GM21723 (cell line): ENCODE results near the gene SYVN1.
"Not testable (repeated sequence)": the region's sequence is repeated elsewhere in the genome, so short reads cannot be mapped to it uniquely, and the experiment has no call there.

Experiments
- ATAC-seq: cut with Tn5 transposase; IDR thresholded peaks from one replicate; pipeline ENCODE4 v1.9.1; 2021; ENCODE audit warnings: mild to moderate bottlenecking, moderate library complexity; ENCODE audit not compliant: unreplicated experiment

The SYVN1 gene

GRCh38 chr11:65134240-65134951 lies at the start of gene SYVN1:
Gene SYVN1 (minus strand): TSS chr11:65134519. CDS start chr11:65133601, 918 bp downstream.
- peak; percentile 54 for ATAC-seq

DNA sequence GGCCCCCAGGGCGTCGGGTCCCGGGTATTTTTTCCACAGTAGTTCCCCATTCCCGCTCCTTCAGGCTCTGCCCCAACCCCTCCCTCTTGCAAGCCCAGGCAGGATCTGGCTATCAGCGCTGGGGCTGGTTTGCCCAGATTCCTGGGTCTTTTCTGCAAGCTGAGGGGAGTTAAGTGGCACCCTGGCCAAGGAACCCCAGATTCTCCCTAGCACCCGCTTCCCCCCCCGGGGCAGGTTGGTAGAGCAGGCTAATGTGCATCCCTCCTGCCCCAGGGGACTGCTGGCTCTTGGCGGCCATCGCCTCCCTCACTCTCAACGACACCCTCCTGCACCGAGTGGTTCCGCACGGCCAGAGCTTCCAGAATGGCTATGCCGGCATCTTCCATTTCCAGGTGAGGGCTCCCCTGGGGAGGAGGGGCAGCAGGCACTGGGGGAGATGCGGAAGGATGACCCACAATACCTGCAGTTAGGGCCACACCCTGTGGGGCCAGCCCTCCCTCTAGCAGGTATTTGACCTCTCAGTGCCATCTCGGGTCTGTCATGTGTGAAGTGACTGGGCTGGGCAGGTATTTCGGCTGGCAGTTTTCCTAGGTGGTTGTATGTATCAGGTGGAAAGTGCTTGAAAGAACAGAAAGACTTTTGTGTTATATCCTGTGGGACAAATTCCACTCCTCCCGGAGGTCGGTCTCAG lies 49.0 kb upstream of the SYVN1 start:
- no peak for ATAC-seq

- no peak for ATAC-seq
These were observed 48.2 kb upstream of the SYVN1 start for GRCh38 chr11:65182258-65183170.

DNA sequence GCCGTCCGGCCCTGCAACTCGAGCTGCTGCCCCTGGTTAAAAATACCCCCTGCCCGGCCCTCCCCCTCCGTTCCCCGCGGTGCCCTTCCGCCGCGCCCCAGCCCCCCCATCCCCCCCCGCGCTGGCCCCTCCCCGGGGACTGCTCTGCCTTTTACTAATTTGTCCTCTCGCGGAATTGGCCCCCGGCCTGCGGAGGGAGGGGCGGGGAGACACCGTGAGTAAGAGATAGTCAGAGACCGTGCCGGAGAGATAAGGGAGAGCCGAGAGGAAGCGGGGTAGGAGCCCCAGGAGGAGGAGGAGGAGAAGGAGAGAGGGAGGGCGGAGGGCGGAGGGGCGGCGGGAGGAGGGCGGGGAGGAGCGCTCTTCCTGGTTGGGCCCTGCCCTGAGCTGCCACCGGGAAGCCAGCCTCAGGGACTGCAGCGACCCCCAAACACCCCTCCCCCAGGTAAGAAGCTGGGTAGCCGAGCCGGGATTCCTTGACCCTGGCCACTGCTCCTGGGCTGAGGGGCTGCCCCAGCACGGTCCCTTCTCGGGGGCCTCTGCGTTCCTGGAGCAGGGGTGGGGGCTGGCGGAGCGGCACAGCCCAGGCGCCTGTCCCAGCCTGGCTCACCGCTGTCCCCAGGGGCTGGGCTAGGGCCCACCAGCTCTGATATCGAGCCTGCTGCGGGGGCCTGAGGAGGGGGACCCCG lies 47.4 kb upstream of the SYVN1 start, which contains the start of gene CAPN1:
TSS of gene CAPN1 (plus strand) at position 360 of the 689 bp plus-strand sequence. CDS start 774 bp downstream, outside the sequence.
- no peak for ATAC-seq

- no peak for ATAC-seq
These were observed 46.7 kb upstream of the SYVN1 start for GRCh38 chr11:65180877-65181568.

GRCh38 chr11:65174571-65175010 lies 40.3 kb upstream of the SYVN1 start:
- ATAC-seq, result not testable (repeated sequence)

GRCh38 chr11:65172600-65172999 lies 38.3 kb upstream of the SYVN1 start:
- ATAC-seq, result no peak

- ATAC-seq, result no peak
These were observed 35.8 kb upstream of the SYVN1 start, which contains the start of gene SPDYC for GRCh38 chr11:65170058-65170534. Gene SPDYC (plus strand): TSS chr11:65170233. CDS start chr11:65171358, 1,125 bp downstream.

DNA sequence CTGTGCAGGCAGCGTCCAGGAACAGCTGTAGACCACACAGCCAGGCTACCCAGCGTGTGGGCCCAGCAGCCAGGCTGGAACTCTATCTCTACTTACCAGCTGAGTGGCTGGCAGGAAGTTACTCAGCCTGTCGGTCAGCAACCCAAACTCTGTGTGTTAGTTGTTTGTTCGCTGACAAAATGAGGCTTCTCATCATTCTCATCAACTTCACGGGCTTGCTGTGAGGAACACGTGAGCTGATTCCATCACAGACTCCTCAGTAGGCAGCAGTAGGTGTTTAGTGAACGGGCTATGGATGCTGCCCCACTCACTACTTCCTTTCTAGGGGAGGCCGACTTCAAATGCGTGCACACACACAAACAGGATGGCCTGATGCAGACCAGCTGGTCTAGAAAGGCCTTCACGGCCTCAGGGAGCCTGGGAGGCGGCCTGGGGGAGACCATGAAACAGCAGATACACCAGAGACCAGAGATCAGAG lies 34.9 kb upstream of the SYVN1 start:
- ATAC-seq, result no peak

GRCh38 chr11:65167656-65168055 lies 33.3 kb upstream of the SYVN1 start:
- no peak for ATAC-seq

- no peak for ATAC-seq
These were observed 32.6 kb upstream of the SYVN1 start for GRCh38 chr11:65166893-65167292.

DNA sequence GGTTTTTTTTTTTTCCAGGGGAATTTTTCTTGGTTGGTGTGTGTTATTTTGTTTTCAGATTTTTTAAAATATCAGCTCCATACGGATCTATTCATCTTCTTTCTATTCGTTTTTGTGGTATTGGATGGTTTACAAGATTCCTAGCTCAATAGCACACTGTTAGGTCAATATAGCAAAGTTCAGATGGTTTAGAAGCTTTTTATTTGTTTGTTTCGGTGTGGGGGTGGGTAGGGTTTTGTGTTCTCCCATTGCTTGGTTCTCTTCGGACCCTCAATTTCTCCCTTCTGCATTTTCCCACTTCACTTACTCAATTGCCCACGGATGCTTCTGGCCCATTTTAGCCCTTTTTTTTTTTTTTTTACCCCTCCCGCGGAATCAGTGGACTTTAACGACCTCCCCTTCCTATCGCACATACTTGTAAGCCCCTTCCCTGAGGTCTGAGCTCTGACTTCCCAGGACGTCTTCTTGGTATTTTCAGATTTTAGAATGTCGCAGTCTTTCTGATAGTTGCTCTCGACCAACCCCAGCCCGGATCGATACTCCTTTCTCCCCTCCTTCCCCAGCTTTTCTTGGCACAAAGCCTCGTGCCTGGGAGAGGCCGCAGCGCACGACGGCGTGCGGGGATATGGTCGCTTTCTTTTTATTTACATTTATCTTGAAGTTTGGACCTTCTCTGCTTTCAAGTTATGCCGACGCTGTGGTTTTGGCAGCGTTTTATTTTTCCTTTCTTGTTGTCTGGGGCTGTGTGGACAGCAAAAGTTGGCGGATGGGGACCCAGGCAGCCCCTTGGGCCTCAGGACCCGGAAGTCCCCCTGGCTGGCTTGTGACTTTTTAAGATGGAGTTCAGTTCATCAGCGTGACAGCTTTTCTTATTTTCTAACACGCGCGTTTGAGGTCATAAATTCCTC lies 31.3 kb upstream of the SYVN1 start:
- ATAC-seq, result no peak

DNA sequence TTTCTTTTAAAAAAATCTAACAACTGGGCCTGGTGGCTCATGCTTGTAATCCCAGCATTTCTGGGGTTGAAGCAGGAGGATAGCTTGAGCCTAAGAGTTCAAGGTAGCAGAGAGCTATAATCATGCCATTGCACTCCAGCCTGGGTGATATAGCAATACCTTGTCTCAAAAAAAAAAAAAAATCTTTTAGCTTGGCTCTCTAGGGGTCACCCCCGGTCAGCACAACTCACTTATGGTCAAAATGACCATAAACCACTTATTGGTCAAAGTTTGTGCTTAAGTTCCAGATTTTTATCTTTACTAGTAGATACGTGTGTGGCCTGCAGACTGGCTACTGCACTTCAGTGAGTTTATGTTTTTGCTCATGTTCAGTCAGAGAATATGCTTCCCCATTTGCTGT lies 29.4 kb upstream of the SYVN1 start:
- ATAC-seq, result no peak

DNA sequence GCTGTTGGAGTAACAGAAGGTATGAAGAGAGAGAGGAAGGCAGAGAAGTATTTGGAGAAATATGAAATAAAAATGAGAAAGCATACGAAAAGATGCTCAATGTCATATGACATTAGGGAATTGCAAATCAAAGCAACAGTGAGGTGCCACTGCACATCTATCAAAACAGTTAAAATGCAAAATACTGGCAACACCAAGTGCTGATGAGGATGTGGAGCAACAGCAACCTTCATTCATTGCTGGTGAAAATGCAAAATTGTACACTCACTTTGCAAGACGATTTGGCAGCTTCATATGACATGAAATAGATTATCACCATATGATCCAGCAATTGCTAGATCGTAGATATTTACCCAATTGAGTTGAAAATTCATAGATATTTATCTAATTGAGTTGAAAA lies 26.3 kb upstream of the SYVN1 start:
- ATAC-seq, result no peak

DNA sequence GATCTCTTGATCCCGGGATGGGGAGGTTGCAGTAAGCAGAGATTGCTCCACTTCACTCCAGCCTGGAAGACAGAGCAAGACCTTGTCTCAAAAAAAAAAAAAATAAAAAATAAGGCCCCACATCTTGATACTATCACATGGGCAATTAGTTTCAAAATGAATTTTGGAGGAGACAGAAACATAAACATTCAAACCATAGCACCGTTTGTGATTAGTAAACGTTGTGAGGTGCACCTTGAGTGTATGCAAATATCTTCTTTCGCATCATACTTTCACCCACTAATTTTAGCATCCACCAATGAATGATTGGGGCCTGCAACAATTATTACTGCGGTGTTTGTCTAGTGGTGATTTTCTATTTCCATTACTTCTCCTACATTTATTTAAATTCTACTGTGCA lies 24.7 kb upstream of the SYVN1 start:
- peak; percentile 90 for ATAC-seq

GRCh38 chr11:65157336-65157735 lies 23.0 kb upstream of the SYVN1 start:
- ATAC-seq, result no peak

DNA sequence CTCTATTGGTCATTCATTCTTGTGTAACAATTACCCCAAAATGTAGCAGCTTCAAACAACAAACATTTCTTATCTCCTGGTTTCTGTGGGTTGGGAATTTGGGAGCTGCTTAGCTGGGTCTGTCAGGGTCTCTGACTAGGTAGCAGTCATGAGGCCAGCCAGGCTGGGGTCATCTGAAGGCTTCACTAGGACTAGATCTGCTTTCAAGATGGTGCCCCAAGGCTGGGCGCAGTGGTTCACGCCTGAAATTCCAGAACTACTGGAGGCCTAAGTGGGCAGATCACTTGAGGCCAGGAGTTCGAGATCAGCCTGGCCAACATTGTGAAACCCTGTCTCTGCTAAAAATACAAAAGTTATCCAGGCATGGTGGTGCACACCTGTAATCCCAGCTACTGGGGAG lies 22.6 kb upstream of the SYVN1 start:
- ATAC-seq, result no peak

DNA sequence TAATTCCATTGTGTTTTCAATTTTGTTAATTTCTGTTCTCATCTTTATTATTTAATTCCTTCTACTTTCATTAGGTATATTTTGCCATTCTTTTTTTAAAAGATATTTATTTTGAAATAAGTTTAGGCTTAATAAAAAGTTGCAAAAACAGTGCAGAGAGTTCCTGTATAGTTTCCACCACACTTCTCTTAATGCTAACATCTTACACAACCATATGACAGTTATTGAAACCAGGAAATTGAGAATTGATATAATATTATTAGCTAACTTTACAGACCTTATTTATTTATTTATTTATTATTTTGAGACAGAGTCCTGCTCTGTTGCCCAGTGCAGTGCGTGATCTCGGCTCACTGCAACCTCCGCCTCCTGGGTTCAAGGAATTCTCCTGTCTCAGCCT lies 21.9 kb upstream of the SYVN1 start:
- no peak for ATAC-seq

DNA sequence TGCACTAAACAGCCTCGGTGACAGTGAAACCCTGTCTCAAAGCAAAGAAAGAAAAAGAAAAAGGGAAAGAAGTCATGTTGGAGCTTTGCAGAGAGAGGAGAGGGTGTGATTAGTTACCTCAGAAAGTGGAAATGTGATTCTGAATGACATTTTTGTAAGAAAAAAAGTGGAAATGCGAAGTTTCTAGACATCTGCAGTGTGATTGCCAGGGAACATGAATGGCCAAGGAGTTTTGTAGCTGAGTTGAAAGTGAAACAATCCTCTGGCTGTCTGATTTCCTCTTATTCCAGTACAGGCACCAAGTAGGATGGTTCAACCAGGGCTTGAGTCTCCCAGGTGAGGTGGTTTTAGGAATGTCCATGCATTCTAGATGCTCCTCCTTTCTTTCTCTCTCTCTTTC lies 17.8 kb upstream of the SYVN1 start:
- no peak for ATAC-seq
